LNCaP clone FGC (cell line): ENCODE results near the gene RBBP7.

Experiments
- DNase-seq: peaks from one replicate; pipeline ENCODE4 v3.0.0-alpha.2; 2011; ENCODE audit warnings: low read depth
- H3K4me3 ChIP-seq: 2 replicates; pipeline ENCODE4 v1.5.1; 2011; ENCODE audit warnings: mild to moderate bottlenecking, low read depth, low read length, control low read depth
- CTCF ChIP-seq: IDR thresholded peaks from 2 replicates; pipeline ENCODE4 v1.5.1; 2012; ENCODE audit warnings: mild to moderate bottlenecking; ENCODE audit not compliant: control insufficient read depth, insufficient read depth; ENCODE audit errors: extremely low read depth

The RBBP7 gene

DNA sequence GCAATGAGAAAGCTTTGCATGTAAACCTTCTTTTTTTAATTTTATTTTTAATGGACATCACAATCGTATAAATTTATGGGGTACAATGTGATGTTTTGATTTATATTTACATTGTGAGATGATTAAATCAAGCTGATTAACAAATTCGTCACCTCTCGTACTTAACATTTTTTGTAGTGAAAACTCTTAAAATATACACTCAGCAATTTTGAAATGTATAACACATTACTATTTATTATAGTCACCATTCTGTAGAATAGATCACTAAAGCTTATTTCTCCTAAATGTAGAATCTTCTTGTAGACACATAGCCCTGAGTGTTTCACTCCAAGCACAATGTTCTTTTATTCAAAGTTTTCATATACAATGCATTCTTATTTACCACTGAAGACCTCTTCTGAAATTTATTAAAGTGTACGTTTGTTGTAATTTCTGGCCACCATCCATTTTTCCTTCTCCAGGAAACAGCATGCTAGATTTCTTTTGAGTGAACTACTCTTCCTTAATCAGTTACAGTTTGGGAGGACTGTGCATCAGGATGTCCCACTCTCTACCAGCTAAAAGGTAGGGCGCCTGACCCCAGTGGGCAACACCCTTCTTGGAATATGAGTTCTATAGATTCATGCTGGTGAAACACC is 4.4 kb upstream of the RBBP7 start:
- H3K4me3 ChIP-seq = no peak overlapping the region
- TF ChIP-seq CTCF = no peak
- no peak for DNase-seq

DNA sequence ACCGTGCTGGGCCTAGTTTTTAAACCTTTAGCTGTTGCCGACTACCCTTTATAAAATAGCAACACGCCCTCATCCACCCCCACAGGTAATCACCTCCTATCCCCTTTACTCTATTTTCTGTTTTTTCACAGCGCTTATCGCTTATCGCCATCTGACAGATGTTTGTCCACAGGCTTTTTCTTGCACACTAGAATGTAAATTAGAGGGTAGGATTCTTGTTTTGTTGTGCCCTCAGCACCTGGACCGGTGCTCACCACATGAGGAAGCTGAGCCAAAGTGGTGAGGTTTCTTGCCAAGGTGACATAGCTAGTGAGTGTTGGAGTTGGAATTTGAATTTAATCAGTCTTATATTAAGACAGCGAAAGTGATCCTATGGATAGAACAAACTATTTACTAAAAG is 2.9 kb upstream of the RBBP7 start:
- DNase-seq = no peak
- TF ChIP-seq CTCF = no peak
- no peak overlapping the region for H3K4me3 ChIP-seq

GRCh38 chrX:16870862-16871815 is 977 bp upstream of the RBBP7 start:
- no peak for DNase-seq
- H3K4me3 ChIP-seq = peak overlapping the region; percentile 53
- no peak for TF ChIP-seq CTCF

- no peak for TF ChIP-seq CTCF
- H3K4me3 ChIP-seq = peak overlapping the region; percentile 56
- no peak for DNase-seq
Measured at GRCh38 chrX:16869393-16870094, 618 bp downstream of the RBBP7 start.

DNA sequence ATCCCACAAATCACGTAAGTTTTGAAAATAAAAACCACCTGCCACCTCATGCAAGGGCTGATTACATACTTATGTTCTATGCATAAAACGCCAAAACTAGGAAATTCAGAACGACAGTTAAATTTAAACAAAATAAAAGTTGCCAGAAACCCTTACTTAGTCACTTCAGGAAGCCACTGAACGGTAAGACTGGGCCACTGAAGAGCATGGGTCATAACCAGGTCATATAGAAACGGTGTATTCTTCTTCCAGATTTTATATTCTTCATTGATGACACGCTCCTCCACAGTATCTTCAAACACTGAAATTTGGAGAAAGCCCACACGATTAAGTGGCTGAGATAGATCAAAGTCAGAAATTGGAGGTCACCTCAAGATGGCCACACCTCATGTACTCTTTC is 1.2 kb downstream of the RBBP7 start:
- peak overlapping the region; percentile 56 for H3K4me3 ChIP-seq
- no peak for TF ChIP-seq CTCF
- DNase-seq = no peak

DNA sequence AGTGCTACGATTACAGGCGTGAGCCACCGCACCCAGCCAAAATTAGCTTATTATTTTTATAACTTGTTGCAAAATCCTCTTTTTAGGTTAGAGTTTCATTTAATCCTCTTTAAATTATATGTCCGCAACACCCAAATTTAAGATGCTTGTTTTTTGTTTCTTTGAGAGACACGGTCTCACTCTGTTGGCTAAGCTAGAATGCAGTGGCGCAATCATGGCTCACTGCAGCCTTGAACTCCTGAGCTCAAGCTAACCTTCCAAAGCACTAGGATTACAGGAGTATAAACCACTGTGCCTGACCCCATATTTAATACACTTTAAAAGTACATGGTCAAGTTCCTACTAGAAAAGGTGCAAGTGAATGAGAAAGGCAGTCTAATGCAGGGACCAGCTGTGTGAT is 2.2 kb downstream of the RBBP7 start:
- TF ChIP-seq CTCF = no peak
- peak overlapping the region; percentile 56; the same call in 1 of the 2 replicates for H3K4me3 ChIP-seq
- DNase-seq = no peak
